Measurements from ENCODE around the gene U2AF1L4.

DNA sequence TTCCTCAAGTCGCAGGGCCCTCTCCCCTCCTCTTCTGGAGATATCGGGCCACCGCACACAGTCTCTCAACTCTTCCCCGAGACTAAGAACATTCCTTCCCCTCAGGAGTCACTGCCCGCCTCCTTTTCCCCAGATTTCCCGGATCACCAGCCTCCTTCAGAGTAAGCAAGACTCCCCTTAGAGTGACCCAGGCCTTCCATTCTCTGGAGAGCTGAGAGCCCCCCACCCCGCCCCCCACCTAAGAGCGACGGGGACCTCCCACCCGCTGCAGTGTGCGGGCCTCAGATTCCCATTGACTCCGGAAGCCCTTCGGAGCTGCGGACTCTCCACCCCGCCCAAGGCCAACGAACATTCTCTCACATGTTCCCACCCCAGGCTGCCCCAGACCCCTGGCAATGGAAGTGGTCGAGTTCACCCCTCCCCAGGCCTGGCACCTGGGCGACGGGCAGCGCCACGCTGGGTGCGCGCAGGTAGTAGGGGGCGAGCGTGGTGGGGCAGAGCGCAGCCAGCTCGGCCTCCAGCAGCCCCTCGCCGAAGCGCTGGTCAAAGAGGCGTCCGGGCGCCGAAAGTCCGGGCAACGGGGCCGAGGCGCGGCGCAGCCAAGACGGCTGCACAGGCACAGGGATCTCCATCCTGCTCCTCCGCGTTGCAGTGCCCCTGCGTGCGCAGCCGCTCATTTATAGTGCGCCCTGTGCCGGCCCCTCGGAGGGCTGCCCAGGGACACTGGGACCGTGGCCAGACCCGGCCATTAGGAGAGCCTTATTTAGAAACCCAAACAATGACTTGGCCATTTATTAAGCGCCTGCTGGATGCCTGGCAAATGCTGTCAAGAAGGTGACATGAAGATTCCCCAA lies 11.4 kb upstream of the U2AF1L4 start, which contains the start of gene HSPB6:
- TF ChIP-seq GLIS3 (CRISPR knock-in tag; IDR thresholded peaks at IDR 0.05) (no peak), ZFP3 (CRISPR knock-in tag; IDR thresholded peaks at IDR 0.05) (no peak), PPARA (CRISPR knock-in tag; IDR thresholded peaks at IDR 0.05; ENCODE audit: borderline replicate concordance) (no peak), ZC3H10 (CRISPR knock-in tag; IDR thresholded peaks at IDR 0.05) (no peak)
